Lung (tissue), 12 donors: ENCODE results near the gene BACE2. TPM values are rescaled to one million over a fixed set of nuclear protein-coding genes. Genes with fewer than 3 reads are reported as not detected.

Experiments
- ATAC-seq: fragments of 200-7000 bp; cut with Tn5 transposase; one replicate; pipeline ENCODE4 v1.9.1; 2020; ENCODE audit warnings: moderate number of reproducible peaks; ENCODE audit not compliant: insufficient read depth, low FRiP score
- DNase-seq, 3 donors: peaks; one replicate each; pipeline ENCODE4 v3.0.0-alpha.2; 2013 to 2017
- H3K27ac ChIP-seq, 2 donors: one replicate each; pipeline ENCODE4 v1.5.1; 2013; ENCODE audit warnings: mild to moderate bottlenecking in 2 of 2, moderate library complexity in 2 of 2, control low read depth in 1 of 2, inconsistent platforms in 1 of 2, low read depth in 1 of 2, low read length in 1 of 2
- H3K27me3 ChIP-seq, 3 donors: one replicate each; pipeline ENCODE4 v1.5.1; 2013; ENCODE audit warnings: low read length in 2 of 3; ENCODE audit not compliant: control insufficient read depth in 3 of 3, insufficient read depth in 3 of 3
- H3K36me3 ChIP-seq, 4 donors: one replicate each; pipeline ENCODE4 v1.5.1; 2013; ENCODE audit warnings: low read length in 4 of 4, mild to moderate bottlenecking in 1 of 4, moderate library complexity in 1 of 4; ENCODE audit not compliant: control insufficient read depth in 4 of 4, insufficient read depth in 4 of 4
- H3K4me1 ChIP-seq, 5 donors: one replicate each; pipeline ENCODE4 v1.5.1; 2013; ENCODE audit warnings: low read length in 5 of 5, mild to moderate bottlenecking in 2 of 5, moderate library complexity in 1 of 5; ENCODE audit not compliant: control insufficient read depth in 5 of 5, insufficient read depth in 5 of 5
- H3K4me3 ChIP-seq: one replicate; pipeline ENCODE4 v1.5.1; 2013; ENCODE audit warnings: mild to moderate bottlenecking, control low read depth, moderate library complexity
- H3K9ac ChIP-seq, 2 donors: one replicate each; pipeline ENCODE4 v1.5.1; 2013; ENCODE audit warnings: low read length in 2 of 2, control low read depth in 1 of 2; ENCODE audit not compliant: insufficient read depth in 1 of 2
- H3K9me3 ChIP-seq, 4 donors: one replicate each; pipeline ENCODE4 v1.5.1; 2013; ENCODE audit warnings: low read length in 3 of 4, mild to moderate bottlenecking in 1 of 4, moderate library complexity in 1 of 4; ENCODE audit not compliant: control insufficient read depth in 4 of 4, insufficient read depth in 3 of 4
- CTCF ChIP-seq: IDR thresholded peaks from 2 replicates; pipeline ENCODE4 v1.5.1; 2012; ENCODE audit warnings: mild to moderate bottlenecking; ENCODE audit errors: control extremely low read depth, extremely low read depth
- WGBS, 2 donors: extraction: QIAGEN DNeasy Blood & Tissue Kit; methylation state at CpG; one replicate each; pipeline ENCODE4 v1.1.7; 2013; 5-methylcytosine and 5-hydroxymethylcytosine counted together
- polyA plus RNA-seq, 2 donors: library from polyadenylated mRNA; stranded (reverse); fragments of 200-250 nt; gene quantifications; one replicate each; pipeline ENCODE4 v1.2.1, GENCODE V29; 2013
- total RNA-seq, 2 donors: library from RNA; depleted of rRNA in 1 of 2; stranded (reverse); fragments of >200 nt in 1 of 2; gene quantifications; one replicate each; pipeline ENCODE4 v1.2.1, GENCODE V29; 2014 to 2021
- donor health status: control.
- donor health status: control.
- donor health status: Bipolar disorder and iron deficiency.
- donor health status: healthy.
- donor health status: DM: yes; HTN: yes; CAD: no.

BACE2 gene
- total and polyA plus RNA-seq, 4 donors = 9.3 to 49.9 (median 33.8) TPM

GRCh38 chr21:41216486-41216885 is 48.5 kb downstream of the BACE2 start:
- TF ChIP-seq CTCF = no peak
- H3K9ac ChIP-seq = no peak overlapping the region
- ATAC-seq (no peak), DNase-seq (no peak)
- no peak overlapping the region for H3K4me3 ChIP-seq
- no peaks in the 10 kb centered on the region for H3K36me3 ChIP-seq
- no peaks in the 10 kb centered on the region for H3K27me3 ChIP-seq
- peaks cover 0 to 2% (median 0%) of the 10 kb centered on the region in 5 donors for H3K4me1 ChIP-seq
- H3K27ac ChIP-seq = no peak overlapping the region
- H3K9me3 ChIP-seq = no peaks in the 10 kb centered on the region
- WGBS, 2 donors = 92 to 94% methylated on average over 17 of the region's 17 CpGs

- H3K36me3 ChIP-seq = no peaks in the 10 kb centered on the region
- ATAC-seq (no peak), DNase-seq (no peak)
- TF ChIP-seq CTCF = no peak
- H3K9ac ChIP-seq = no peak overlapping the region
- no peaks in the 10 kb centered on the region for H3K27me3 ChIP-seq
- no peak overlapping the region for H3K4me3 ChIP-seq
- H3K27ac ChIP-seq = no peak overlapping the region
- H3K9me3 ChIP-seq = no peaks in the 10 kb centered on the region
- WGBS, 2 donors = 81 to 85% methylated on average over 12 of the region's 12 CpGs
- peaks cover 0 to 4% (median 0%) of the 10 kb centered on the region in 5 donors for H3K4me1 ChIP-seq
These were observed 49.9 kb downstream of the BACE2 start for GRCh38 chr21:41217671-41218385.

- no peak overlapping the region for H3K27ac ChIP-seq
- no peak for ATAC-seq
- no peak overlapping the region for H3K4me3 ChIP-seq
- H3K9me3 ChIP-seq = no peaks in the 10 kb centered on the region
- TF ChIP-seq CTCF = no peak
- DNase-seq = no peak
- no peaks in the 10 kb centered on the region for H3K27me3 ChIP-seq
- no peaks in the 10 kb centered on the region for H3K36me3 ChIP-seq
- H3K4me1 ChIP-seq = peaks cover 0 to 4% (median 0%) of the 10 kb centered on the region in 5 donors
- H3K9ac ChIP-seq = no peak overlapping the region
- 91 to 92% methylated on average over 14 of the region's 14 CpGs for WGBS, 2 donors
These were observed 51.7 kb downstream of the BACE2 start for GRCh38 chr21:41219498-41220207.
